ENCODE measurements around the gene MRGPRG. TPM values are rescaled to one million over a fixed set of nuclear protein-coding genes. Genes with fewer than 3 reads are reported as not detected.

Gene MRGPRG
- total RNA-seq, 1 donor from 2014 or later: not detected

DNA sequence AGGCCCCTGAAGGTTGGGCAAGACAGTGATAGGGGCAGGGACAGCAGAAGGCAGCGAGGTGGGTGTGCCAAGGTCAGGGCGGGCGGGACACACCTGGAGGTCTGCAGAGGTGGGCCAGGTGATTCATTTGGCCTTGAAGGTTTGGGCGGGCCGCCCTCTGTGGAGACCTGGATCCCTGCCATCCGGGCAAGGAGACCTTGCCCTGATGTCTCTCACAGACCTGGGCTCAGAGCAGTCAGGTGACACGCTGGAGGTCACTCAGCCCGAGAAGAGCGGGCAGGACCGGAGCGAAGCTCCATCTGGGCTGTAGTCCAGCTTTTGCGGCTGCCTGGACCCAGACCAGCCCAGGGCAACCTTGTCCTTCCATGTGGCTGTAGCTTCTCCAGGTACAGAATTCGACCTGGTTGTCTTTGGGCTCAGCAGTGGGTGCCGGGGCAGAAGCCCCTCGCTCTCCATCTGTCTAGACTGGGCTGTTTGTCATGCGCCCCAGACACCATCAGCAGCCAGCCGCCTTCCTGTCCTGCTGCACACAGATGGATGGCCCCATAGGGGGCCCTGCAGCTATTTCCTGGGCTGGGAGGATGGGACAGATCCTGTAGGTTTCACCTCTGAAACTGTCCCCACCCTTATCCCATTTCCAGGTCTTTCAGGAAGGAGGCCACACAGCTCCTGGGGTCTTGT is 3.1 kb downstream of the MRGPRG start:
- intact Hi-C loops (cut with DNase I): loop anchor here (2.0 kb wide), 2 partner anchors 105 to 179 kb away; no protein-coding TSS in a partner anchor
- ATAC-seq: no peak

DNA sequence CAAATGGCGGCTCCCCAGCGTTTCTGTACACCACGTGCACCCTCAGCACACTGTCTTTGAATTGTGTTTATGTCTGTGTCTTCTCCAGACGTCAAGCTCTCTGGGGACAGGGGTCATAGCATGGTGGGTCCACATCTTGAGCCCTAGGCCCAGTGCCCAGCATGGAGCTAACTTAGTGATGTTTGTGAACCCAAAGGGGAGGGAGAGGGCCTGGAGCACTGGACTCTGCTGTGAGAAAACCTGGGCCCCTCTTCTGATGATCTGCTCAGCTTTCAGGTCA is 4.3 kb downstream of the MRGPRG start:
- intact Hi-C loops (cut with DNase I): no loop called here
- DNase-seq (ENCODE audit: missing footprints) (no peak), ATAC-seq (no peak)

More for the DNA sequence above, 3.1 kb downstream of the MRGPRG start:
- DNase-seq (ENCODE audit: missing footprints): no peak

DNA sequence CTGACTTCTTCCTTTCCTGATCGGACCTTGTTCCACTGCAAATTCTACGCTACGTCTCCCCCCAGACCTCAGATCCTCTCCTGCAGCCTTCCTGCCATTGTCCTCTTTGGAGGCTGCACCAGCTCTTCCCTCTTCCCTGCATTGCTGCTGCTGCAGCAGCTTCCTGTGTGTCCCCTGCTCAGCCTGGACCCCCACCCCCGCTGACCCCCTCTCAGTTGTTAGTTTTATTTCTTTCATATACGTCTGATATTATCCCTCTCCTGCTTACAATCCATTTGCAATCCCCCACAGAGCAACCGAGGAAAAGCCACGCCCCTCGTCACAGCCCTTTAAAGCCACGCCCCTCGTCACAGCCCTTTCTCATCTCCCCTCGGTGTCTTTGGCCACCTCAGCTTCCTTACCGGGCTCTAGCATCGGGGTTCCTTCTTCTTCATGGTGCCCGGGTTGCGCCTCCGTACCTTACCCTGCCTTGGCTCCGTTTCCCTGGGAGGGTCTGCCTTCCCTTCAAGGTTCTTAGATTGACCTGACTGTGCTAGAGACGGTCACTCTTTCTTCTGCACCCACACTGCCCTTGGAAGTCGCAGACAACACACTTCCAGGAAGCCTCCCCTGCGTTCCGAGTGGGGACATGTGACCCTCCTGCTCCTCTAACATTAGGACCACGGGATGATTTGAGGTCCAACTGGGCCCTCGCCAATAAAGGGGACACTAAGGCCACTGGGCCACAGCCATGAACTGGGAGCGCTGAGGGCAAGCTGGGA is 4.8 kb downstream of the MRGPRG start:
- no peak for ATAC-seq
- peak; percentile 41 for DNase-seq (ENCODE audit: missing footprints)
- intact Hi-C loops (cut with DNase I): no loop called here

DNA sequence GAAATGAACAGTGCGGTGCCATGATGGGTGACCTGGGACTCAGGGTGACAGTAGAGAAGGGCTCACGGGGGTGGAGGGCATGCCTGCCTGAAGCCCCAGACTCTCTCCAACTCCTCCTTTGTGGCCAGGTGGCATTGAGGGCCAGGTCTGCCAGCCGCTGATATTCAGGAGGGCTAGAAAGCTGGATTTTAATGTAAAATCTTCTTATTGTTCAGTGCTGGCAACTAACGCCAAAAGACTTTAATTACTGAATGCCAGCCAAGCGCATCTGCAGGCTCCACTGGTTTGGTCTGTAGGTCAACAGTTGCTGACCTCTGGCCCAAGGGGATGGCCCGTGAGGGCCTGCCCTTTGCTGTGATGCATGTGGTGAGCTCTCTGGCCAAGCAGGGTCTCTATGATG is 10.3 kb downstream of the MRGPRG start:
- intact Hi-C loops (cut with DNase I): no loop called here
- DNase-seq (ENCODE audit: missing footprints) (no peak), ATAC-seq (no peak)

DNA sequence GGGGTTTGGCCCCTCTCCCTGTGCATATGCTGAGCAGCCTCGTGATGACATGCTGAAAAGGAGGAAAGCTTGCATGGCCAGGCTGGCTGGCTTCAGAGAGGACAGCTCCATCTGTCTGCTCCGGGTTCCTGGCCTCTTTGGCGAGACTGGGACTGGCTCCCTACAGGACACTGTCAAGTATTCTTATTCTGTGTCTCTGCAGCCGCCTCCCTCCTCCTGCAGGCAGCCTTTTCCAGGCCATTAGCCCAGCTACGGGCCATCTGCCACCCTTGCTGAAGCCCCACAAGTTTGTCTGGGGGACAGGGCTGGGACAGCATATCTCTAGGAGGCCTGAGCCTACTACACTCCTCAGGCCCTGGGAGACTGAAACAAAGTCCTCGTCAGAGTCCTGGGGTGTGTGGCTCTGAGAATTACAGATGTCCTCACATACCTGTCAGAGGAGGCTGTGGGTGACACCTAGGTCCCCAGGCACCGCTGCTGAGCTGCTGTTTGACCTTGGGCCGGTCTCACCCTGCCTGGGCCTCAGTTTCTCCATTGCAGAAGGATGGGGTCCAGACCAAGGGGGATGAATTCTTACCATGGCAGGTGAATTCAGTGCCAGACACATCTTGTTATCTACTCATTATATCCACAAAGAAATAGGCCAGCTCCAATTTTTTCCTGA is 11.0 kb downstream of the MRGPRG start:
- no peak for DNase-seq (ENCODE audit: missing footprints)
- intact Hi-C loops (cut with DNase I): no loop called here
- ATAC-seq: no peak

DNA sequence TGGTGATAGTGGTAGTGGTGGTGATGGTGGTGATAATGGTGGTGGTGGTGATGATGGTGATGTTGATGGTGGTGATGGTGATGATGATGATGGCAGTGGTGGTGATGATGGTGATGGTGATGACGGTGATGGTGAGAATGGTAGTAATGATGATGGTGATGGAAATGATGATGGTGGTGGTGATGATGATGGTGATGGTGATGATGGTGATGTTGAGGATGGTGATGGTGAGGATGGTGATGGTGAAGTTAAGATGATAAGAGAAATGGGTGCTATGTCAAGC is 11.8 kb downstream of the MRGPRG start:
- DNase-seq (ENCODE audit: missing footprints) (no peak), ATAC-seq (no peak)
- intact Hi-C loops (cut with DNase I): no loop called here

DNA sequence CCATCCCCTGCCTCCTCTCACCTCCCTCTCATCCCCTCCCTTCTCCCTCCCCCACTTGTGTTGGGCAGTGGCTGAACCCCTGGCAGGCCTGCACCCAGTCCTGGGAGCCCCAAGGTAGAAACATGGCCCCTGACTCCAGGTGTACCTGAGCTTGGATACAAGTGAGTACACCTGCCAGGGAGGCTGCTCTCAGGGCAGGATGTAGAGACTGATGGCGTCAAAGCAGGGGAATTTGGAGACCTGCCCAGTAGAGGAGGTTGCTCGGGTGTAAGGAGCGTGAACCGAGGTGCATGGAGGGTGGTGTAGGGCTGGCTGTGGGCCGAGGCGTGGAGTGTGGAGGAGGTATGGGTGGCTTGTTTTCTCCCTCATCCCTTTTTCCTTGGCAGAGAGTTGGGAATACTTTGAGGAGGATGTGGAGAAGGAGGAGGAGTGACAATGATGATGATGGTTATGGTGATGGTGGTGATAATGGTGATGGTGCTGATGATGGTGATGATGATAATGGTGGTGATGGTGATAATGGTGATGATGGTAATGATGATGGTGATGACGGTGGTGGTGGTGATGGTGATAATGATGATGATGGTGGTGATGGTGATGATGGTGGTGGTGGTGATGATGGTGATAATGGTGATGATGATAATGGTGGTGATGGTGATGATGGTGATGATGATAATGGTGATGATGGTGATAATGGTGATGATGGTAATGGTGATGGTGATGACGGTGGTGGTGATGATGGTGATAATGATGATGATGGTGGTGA is 12.3 kb downstream of the MRGPRG start:
- intact Hi-C loops (cut with DNase I): no loop called here
- DNase-seq (ENCODE audit: missing footprints): no peak
- no peak for ATAC-seq

DNA sequence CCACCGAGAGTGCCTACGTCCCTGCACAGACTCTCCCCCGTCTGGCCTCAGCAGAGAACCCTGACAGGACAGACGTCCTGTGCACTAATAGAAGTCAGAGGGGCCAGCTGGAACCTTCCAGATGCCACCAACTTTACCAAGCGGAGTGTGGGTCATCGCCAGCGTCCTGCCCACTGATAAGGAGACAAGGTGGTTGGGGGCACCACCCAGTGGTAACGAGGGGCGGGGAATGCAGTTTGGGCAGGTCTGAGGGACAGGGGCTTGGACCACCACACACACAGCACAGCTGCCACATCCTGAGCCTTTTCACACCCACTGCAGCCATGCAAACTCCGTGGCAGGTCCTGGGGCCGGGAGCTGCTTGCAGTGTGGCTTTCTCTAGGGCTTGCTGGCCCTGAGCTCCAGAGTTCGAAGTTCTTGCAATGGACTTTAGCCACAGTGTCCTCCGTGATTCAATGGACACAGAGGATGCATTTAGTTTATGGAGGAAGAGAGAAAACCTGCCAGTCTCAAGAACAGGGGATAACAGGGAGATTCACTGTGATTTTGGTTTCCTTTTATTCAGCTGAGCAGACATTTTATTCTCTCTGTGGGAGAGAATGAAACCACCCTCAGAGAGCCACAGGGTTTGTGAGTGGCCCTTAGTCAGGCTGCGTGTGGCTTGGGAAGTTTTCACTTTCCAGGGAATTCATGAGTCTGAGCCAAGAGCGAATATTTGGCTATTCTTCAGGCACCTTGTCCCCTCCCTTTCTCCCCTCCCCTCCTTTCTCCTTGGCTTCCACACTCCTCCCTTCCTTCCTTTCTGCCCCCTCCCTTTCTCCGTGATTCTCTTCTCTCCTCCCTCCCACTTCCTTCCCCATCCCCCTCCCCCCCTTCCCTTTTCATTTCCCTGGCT is 13.1 kb downstream of the MRGPRG start:
- ATAC-seq (no peak), DNase-seq (ENCODE audit: missing footprints) (no peak)
- intact Hi-C loops (cut with DNase I): no loop called here

DNA sequence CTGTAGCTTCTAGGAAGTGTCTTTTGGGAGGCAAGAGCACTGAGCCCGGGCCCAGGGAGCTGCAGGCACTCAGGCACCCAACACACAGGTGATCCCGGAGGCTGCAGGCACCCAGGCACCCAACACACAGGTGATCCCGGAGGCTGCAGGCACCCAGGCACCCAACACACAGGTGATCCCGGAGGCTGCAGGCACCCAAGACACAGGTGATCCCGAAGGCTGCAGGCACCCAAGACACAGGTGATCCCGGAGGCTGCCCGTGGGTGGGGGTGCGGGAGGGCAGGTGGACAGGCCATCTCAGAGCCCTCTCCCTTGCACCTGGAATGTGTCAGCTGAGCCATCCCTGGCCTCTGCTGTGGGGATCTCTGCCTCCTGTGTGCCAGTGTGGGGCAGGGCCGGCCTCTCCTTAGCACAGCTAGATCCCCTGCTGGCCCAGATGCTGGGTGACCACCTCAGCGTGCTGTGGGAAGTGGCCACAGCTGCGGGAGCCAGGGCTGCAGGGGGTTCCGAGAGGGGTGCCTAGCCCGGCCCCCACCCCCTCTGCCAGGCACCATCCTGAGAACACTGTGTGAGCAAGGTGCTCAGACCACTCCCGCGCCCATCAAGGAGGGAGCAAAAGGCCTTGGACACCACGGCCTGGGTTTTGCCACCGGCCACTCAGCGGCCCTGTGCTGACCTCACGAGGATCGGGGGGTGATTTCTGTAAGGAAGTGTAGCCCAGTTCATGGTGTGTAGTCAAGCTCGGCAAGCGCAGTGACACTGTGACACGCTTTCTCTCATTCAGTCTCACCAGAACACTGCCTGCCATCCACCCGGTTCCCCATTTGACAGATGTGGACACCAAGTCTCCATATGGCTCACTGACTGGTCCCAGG is 14.2 kb downstream of the MRGPRG start:
- DNase-seq (ENCODE audit: missing footprints) (no peak), ATAC-seq (no peak)

DNA sequence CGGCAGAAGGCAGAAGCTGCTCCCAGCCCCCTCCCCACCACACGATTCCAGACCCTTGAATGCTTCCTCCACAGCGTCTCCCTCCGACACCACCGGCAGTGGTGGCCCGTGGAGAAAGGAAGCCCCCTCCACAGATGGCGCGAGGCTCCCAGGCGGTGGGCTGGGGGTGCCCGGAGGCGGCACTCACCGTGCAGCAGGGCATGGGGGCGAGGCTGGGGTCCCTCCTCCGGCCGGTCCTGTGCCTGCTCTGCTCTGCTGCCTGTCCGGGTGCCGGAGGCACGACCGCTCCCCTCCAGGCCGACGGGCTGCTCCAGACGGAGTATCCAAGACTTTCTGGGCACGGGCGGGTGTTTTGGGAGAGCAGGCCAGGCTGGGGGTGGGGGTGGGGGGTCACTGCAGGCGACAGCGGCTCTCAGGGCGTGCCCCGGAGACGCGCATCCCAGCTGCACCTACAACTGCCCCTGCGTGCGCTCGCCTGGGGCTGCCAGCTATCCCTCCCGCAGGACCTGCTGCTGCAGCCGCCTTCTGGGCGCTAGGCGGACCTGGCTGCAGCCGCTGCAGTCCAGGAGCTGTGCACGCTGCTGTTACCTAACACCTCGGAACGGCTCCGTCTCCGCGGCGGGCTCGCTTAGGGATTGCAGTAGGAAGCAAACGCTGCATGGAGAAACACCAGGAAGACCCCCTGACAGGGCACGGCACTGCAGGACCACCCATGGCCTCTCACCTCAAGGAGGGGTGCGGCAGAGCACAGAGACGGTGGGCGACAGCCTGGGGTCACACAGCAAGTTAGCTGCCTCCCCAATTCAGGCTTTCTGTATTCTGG is 15.2 kb downstream of the MRGPRG start:
- DNase-seq (ENCODE audit: missing footprints) (no peak), ATAC-seq (no peak)
- intact Hi-C loops (cut with DNase I): no loop called here

More for the DNA sequence above, 14.2 kb downstream of the MRGPRG start:
- intact Hi-C loops (cut with DNase I): no loop called here

DNA sequence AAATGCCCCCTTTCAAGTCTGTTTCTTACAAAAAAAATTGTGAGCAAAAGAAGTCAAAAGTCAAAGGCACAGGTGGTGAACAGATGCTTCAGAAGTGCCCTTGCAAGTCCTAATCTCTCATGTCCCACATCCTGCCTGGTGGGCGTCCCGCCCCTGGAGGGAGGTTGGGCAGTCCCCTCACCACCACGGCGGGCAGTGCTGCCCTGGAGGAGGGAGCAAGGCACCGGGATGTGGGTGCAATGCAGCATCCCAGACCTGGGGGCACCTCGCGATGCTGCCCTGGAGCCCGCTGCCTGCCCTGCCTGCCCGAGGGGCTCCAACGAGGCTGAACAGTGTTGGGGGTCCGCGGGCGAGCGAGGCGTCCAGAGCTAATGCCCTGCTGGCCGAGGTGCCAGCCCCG is 15.9 kb downstream of the MRGPRG start:
- DNase-seq (ENCODE audit: missing footprints) (no peak), ATAC-seq (no peak)
- intact Hi-C loops (cut with DNase I): no loop called here

DNA sequence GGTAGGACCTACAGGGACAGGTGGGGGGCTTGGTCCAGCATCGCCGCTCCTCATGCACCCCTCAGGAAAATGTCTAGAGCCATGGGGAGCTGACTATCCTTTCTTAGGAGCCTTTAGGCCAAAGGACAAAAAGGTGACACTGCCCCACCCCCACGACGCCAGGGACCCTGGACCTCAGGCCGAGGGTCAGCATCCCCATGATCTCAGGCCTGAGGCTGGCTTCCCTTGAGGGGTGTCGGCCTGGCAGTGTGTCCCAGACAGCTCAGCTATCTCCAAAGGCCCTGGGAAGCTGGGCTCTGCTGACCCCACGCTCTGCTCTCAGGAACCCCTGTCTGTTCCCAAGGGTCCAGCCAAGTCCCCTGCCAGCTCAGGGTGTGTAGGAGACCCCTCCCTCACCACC is 16.3 kb downstream of the MRGPRG start:
- no peak for ATAC-seq
- intact Hi-C loops (cut with DNase I): no loop called here
- DNase-seq (ENCODE audit: missing footprints): no peak

DNA sequence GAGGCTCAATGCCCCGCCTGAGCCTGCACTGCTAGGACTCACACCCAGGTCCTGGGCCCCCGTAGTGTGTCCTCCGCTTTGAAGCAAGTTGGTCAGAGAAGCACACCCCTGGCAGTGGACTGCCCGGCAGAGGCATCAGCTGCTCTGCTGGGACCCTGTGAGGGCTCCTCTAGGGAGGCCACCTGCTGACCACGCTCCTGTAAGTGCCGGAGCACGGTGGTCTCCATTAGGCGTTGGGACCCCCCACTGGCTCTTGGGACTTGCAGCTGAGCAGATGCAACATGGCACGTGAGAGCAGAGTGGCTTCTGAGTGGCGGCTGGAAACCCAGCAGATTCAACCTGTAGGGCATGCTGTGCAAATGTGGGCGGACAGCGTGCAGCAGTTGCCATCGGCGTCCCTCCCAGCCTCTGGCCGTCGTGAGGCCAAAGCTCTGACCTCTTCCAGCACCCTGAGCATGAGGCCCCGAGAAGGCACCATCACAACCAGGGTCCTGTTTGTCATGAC is 16.9 kb downstream of the MRGPRG start:
- intact Hi-C loops (cut with DNase I): no loop called here
- DNase-seq (ENCODE audit: missing footprints): no peak

DNA sequence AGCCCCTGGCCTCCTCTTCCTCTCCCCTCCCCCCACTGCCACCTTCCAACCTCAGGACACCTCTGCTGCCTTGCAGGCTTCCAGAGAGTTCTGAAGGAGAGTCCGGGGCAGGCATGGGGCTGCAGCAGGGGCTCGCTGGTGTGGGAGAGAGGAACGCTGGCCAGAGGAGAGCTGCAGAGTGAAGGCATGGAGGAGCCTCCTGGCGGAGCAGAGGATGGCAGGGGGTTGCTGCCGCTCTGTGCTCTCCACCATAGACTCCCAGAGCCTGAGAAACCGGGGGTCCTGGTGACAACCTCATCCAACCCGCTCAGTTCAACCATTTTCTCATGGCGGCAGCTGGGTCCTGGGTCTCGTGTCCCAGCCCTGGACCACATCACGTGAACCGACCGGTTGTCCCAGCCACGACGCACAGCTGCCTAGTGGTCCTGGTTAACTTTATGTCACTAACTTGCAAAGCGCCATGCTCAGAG is 17.5 kb downstream of the MRGPRG start:
- ATAC-seq: no peak
- intact Hi-C loops (cut with DNase I): no loop called here
- DNase-seq (ENCODE audit: missing footprints): no peak

More for the DNA sequence above, 16.9 kb downstream of the MRGPRG start:
- ATAC-seq: no peak

DNA sequence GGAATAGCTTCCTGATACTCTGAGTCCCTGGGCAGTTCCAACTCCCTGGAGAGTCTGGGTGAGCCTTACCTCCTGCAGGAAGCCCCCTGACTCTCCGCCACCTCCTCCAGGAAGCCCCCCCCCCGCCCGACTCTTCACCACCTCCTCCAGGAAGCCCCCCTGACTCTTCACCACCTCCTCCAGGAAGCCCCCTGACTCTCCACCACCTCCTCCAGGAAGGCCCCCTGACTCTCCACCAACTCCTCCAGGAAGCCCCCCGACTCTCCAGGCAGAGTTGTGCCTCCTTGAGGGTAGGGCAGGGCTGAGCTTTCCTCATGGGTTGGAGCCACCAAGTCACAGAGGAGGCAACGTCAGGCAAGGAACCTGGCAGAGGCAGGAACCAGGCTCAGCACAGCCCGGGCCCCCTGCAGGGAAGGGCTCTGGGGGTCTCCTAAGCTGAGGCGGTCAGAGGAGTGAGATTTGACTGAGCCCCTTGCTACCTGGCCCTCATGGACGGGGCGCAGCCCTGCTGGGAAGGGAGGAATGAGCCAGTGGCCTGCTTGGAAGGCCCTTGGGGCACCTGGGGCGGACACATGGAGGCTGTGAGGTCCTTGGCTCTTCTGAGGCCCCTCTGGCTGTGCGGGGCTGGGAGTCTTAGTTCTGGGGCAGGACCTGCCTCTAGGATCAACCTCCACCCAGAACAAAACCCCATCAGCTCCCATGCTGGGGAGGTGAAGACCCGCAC is 18.1 kb downstream of the MRGPRG start:
- ATAC-seq: no peak
- intact Hi-C loops (cut with DNase I): no loop called here
- no peak for DNase-seq (ENCODE audit: missing footprints)

Measured in Right ventricle myocardium inferior (tissue), 1 donor.